ENCODE results near the gene CTNND2. TPM values are rescaled to one million over a fixed set of nuclear protein-coding genes. Genes with fewer than 3 reads are reported as not detected.
A peak's percentile ranks its signal among the peaks of the same experiment; 100 is the strongest.

Gene CTNND2
- total RNA-seq, 2 donors from 2014 or later = not detected

DNA sequence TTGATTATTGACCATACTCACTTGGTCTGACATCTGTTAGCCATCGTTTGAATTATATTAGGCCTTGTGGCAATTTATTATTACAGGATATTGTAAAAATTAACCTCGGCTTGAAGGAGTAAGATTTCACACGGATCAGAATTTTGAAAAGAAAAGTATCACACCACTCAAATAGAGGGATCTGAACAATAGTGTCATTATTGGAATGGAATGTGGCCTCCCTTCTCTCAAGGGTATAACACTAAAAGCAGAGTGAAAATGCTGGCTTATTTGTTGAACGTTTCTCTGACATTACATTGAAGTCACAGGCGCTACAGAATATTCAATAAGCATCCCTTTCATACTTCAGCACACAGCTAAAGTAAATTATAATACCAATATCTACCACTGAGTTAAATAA lies 509.3 kb downstream of the CTNND2 start:
- H3K36me3 Mint-ChIP-seq = no peaks in the 10 kb centered on the region
- no peak overlapping the region for H3K27ac Mint-ChIP-seq
- DNase-seq (ENCODE audit: low spot score in 2 of 2) = no peak
- ATAC-seq = no peak
- H3K9me3 Mint-ChIP-seq = no peaks in the 10 kb centered on the region

DNA sequence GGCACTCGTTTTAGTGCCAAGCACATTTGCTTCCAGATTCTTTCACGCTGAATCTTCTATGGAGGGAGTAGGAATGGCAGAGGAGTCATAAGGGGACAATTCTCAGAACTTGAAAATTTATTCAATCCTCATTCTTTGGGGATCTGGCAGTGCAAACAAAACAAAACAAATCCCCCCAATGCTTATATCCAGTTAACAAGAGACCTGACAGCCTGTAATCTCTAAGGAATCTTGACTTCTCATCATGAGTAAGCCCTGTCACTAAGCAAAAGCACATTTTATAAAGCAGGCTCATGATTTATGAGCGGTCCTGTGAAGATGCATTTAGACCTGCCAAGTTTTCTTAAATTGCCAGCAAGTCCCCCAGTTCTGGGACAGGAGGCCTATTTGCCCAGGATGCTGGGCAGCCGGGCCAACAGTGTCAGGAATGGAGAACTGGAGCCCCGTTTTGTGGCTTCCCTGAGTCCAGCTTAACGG lies 513.9 kb downstream of the CTNND2 start:
- DNase-seq (ENCODE audit: low spot score in 2 of 2) = no peak
- Mint-ChIP-seq H3K36me3 (no peaks in the 10 kb centered on the region), H3K27ac (no peak overlapping the region), H3K9me3 (no peaks in the 10 kb centered on the region)
- no peak for ATAC-seq

DNA sequence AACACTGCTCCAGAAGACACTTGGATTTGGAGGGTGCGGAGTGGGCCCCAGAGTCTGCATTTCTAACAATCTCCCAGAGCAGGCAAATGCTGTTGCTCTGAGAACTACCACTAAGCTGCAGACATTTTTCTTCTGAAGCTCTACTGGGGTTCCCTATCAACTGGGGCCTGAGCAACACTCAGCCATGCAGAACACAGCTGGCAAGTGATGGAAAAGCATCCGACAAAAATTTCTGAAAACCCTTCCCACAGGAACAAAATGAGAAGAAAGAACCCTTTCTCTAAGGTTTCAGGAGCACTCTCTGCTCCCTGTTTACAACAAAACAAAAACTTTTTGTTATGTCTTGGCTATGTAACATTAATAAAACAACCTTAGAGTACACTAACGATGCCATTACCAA lies 516.9 kb downstream of the CTNND2 start:
- ATAC-seq = no peak
- H3K9me3 Mint-ChIP-seq = no peaks in the 10 kb centered on the region
- no peak overlapping the region for H3K27ac Mint-ChIP-seq
- H3K36me3 Mint-ChIP-seq = peaks cover 6 to 8% of the 10 kb centered on the region in 2 donors
- no peak for DNase-seq (ENCODE audit: low spot score in 2 of 2)

DNA sequence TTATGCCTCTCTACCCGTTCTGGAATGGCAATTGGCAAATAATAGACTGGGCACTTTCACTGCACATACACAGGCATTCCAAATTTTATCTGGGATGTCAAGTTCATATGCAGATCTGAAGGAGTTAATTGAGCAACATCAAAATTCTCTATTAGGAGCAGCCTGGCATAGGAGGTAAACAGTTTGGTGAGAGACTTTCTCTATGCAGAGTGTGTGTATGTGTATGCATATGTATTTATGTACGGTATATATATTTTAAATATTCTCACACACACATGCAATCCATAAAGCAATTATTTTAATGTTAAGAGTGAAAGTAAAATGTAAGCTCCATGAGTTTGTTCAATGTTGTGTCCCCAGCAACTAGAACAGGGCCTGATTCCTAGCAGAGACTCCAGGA lies 517.8 kb downstream of the CTNND2 start:
- Mint-ChIP-seq H3K27ac (no peak overlapping the region), H3K36me3 (peaks cover 6 to 8% of the 10 kb centered on the region in 2 donors), H3K9me3 (no peaks in the 10 kb centered on the region)
- DNase-seq (ENCODE audit: low spot score in 2 of 2) (no peak), ATAC-seq (no peak)

DNA sequence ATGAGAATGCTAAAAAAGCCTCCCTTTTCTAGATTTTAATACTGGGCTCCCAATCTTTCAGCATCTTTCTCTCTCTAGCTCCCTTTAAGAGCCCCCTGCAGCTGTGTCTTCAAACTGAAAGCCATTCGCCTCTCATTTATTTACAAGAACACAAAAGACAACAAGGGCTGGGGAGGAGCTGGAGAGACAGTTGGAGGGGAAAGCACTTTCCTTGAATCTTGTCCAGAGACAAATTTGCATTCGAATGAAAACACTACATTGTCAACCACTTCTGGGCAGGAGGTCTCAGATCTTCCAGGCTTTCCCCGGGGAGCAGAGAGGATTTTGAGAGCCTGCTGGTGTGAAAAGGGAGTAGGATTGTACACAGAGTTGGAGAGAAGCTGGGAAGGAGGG lies 518.3 kb downstream of the CTNND2 start:
- Mint-ChIP-seq H3K9me3 (no peaks in the 10 kb centered on the region), H3K36me3 (peaks cover 6 to 8% of the 10 kb centered on the region in 2 donors), H3K27ac (no peak overlapping the region)
- DNase-seq (ENCODE audit: low spot score in 2 of 2) = no peak
- no peak for ATAC-seq

DNA sequence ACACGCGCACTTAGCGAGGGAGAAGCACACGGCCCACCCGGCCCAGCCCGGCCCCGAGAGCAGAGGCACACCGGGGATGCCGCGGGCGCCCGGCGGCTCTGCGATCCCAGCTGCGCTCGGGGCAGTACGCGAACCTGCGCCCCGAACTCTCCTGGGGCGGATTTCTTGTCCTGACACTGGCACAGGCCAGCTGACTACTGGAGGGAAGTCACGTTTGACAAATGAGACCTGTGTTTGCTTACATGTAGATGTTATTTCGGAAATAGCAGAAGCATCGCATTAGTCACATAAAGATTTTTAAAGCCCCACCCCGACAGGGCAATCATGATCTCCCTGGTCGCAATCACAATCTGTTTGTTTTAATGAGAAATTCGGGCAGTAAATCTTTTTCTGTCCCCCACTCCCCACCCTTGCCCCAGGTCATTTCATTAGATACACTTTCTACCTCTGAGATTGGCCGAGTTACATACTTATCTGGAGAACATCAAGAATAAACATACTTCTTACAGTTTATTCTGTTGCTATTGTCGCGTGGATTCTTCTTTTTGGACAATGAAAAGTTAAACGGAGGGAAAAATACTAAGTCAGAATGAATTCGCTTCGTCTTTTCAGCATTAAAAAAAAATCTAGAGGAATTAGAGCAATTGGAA lies 518.9 kb downstream of the CTNND2 start:
- Mint-ChIP-seq H3K27ac (no peak overlapping the region), H3K36me3 (peaks cover 6 to 8% of the 10 kb centered on the region in 2 donors), H3K9me3 (no peaks in the 10 kb centered on the region)
- DNase-seq (ENCODE audit: low spot score in 2 of 2) (no peak), ATAC-seq (no peak)

DNA sequence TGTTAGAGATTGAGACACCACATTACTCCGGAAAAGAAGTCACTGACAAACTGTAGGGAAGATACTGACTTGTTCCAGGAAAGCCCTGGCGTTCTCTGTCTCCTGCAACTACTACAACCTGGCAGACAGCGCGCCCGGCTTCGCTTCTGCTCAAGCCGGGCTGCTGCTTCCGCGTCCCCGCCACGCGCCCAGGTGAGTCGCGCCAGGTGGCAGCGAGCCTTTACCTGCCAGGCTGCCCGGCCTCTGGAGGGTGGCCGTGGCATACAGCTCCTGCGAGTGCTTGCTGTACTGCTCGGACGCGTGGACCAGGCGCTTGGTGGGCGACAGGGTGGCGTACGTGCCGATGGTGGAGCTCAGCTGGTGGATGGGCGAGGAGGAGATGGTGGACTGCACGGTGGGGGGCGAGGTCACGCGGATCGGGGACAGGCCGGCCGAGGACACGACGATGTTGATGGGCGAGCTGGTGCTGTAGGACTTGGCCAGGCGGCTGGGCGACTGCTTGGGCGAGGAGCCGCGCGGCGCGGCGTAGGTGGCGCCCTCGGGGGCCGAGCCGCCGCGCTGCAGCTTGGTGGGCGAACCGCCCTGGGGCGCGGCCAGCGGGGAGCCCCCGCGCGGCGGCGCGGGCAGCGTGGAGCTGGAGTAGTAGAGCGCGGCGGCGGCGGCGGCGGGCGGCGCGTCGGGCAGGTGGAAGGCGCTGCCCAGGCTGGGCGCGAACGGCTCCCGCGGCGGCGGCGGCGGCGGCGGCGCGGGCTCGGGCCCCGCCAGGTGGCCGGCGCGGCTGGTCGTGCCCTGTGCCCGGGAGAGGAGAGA lies 519.6 kb downstream of the CTNND2 start:
- peaks cover 6 to 8% of the 10 kb centered on the region in 2 donors for H3K36me3 Mint-ChIP-seq
- DNase-seq (ENCODE audit: low spot score in 2 of 2) (no peak), ATAC-seq (peak in 1 of 2 donors; percentile 51)
- H3K9me3 Mint-ChIP-seq = no peaks in the 10 kb centered on the region
- H3K27ac Mint-ChIP-seq = peak overlapping the region in 1 of 2 donors; percentile 6

DNA sequence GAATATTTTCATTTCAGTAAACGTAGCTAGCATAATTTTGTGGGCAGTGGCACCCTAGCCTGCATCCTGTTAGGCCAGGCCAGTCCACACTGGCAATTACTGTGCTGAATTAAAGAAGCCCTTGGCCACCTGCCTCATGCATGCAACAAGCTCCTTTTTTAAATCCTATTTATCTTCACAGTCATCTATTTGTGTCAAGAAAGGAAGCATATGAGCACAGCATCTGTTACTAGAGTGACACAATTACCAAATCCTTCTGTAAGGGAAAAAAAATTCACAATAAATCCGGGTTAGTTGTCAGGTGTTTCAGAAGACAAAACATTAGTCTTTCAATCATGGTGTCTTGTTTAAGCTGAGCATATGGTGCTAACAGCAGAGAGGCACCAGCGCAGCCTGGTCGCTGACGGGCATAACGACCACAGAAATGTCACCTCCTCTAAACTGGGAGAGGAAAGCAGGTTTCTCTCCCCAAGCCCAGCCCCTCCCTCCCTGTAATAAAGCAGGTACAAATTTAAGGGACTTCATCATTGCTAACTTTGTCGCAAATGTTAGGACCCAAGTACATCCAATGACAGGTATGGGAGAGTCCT lies 520.6 kb downstream of the CTNND2 start:
- no peaks in the 10 kb centered on the region for H3K9me3 Mint-ChIP-seq
- H3K36me3 Mint-ChIP-seq = peaks cover 6 to 8% of the 10 kb centered on the region in 2 donors
- ATAC-seq (no peak), DNase-seq (ENCODE audit: low spot score in 2 of 2) (no peak)
- H3K27ac Mint-ChIP-seq = no peak overlapping the region

DNA sequence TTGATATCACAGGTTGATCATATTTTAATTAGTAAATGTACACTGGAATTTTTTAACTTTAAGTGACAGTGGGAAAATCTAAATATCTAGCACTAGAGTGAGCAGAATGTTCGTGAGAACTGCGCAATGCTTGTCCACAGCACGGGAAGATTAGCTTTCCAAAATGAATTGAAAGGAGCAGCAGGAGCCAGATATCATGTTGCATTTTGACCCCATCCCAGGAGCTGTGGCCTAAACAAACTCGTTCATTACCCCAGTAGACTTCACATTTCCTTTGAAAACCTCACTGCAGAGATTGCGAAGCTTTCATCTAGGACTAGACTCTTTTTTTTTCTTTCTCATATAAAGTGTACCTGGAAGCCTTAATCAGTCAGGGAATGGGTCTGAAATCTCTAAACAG lies 525.8 kb downstream of the CTNND2 start:
- Mint-ChIP-seq H3K36me3 (peaks cover 0 to 6% of the 10 kb centered on the region in 2 donors), H3K27ac (no peak overlapping the region), H3K9me3 (peaks cover 0 to 5% of the 10 kb centered on the region in 2 donors)
- ATAC-seq = no peak
- DNase-seq (ENCODE audit: low spot score in 2 of 2) = no peak

DNA sequence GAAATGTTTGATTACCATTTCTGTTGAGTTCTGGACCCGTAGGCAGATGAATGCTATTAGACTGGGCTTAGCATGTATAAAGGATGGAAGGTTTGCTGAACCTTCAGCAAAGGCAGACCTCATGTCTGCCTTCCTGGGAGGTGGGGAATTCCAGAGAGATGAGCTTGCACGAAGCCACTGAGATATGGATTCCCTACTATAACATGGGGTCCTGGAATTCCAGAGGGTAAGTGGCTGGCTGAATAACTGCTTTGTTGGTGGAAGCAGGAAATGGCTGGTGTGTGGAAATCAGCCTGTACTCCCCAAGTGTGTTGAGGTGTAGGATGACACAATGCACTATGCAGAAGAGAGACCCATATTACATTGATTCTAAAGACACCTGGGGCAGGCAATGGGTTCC lies 526.4 kb downstream of the CTNND2 start:
- DNase-seq (ENCODE audit: low spot score in 2 of 2) (no peak), ATAC-seq (no peak)
- peaks cover 0 to 6% of the 10 kb centered on the region in 2 donors for H3K36me3 Mint-ChIP-seq
- H3K27ac Mint-ChIP-seq = no peak overlapping the region
- H3K9me3 Mint-ChIP-seq = peaks cover 0 to 5% of the 10 kb centered on the region in 2 donors

DNA sequence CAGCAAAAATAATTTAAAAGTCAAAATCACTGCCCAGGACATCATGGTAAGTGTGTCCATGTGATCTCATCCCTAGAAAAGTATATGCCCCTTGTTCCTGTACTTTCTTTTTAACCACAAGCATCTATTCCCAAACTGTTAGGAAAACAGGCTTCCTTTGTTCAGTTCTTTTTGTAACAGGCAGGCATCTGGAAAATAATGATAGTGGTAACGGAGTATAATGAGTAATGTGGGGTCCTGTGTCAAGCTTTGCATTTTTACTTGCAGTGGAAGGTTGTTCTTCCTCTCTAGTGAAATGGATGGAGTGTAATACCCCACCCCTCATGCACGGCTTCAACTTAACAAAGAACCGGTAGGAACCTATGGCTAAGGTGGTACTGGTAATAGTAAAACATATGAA lies 532.1 kb downstream of the CTNND2 start:
- no peak for DNase-seq (ENCODE audit: low spot score in 2 of 2)
- Mint-ChIP-seq H3K9me3 (no peaks in the 10 kb centered on the region), H3K27ac (no peak overlapping the region), H3K36me3 (no peaks in the 10 kb centered on the region)
- ATAC-seq = no peak

DNA sequence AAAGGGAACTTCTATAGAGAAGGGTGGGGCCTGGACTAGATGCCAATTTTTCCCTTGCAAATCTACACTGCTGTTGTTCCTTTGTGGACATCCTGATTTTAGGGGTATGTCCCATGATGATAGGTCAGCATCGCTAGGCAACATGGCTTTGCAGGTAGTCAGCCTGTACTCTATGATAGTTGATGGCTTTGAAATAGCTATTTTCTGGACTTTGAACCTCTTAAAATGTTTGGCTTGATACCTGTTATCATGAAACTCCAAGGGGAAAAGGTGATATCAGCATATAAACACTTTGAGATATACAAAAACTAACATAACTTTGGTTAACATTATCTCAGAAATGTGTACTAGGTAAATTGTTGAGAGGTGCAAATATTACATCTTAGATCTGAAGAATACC lies 533.2 kb downstream of the CTNND2 start:
- ATAC-seq (no peak), DNase-seq (ENCODE audit: low spot score in 2 of 2) (no peak)
- Mint-ChIP-seq H3K36me3 (no peaks in the 10 kb centered on the region), H3K27ac (no peak overlapping the region), H3K9me3 (no peaks in the 10 kb centered on the region)

DNA sequence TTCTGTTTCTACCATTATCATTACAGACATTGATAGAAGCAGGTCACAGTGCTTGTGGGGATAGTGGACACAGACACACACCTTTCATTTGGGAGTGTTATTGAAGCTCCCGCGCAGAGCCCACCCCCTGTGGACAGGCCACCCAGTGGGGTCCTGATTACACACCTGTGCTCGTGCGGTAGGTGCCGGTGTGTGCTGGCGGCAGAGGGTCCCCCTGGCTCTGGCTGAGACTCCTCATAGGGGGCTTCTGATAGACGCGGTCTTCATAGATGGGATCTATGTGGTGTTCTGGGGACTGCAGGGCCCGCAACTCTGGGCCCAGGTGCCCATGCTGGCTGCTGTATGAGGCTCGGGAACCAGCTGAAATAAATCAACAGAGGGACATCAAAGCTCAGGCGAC lies 539.7 kb downstream of the CTNND2 start:
- no peaks in the 10 kb centered on the region for H3K9me3 Mint-ChIP-seq
- DNase-seq (ENCODE audit: low spot score in 2 of 2) (no peak), ATAC-seq (no peak)
- H3K27ac Mint-ChIP-seq = no peak overlapping the region
- H3K36me3 Mint-ChIP-seq = no peaks in the 10 kb centered on the region

DNA sequence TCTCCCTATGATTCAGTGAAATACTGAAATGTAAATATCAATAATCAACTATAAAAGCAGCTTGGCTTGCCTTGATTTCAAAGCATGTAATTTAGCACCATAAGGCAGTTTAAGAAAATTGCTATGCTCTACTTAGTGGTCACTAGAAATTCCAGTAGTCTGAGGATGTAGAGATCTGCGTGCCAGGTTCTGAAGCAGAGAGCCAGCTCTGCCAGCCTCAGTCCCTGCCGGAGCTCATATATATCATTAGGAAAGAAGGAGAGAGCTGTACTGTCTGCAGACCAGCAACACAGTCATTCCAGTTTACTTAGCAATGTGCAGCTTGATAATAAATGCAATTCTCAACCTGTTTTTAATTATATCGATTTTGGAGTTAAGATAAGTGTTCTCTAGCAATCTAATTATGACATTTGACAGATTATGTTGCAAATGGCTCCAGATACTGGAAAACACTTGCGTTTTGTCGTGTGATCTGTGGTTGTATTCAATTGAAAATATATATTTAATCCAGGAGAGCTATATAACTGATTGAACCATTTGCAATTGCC lies 540.5 kb downstream of the CTNND2 start:
- H3K36me3 Mint-ChIP-seq = no peaks in the 10 kb centered on the region
- no peak for DNase-seq (ENCODE audit: low spot score in 2 of 2)
- H3K9me3 Mint-ChIP-seq = no peaks in the 10 kb centered on the region
- ATAC-seq = no peak
- no peak overlapping the region for H3K27ac Mint-ChIP-seq

DNA sequence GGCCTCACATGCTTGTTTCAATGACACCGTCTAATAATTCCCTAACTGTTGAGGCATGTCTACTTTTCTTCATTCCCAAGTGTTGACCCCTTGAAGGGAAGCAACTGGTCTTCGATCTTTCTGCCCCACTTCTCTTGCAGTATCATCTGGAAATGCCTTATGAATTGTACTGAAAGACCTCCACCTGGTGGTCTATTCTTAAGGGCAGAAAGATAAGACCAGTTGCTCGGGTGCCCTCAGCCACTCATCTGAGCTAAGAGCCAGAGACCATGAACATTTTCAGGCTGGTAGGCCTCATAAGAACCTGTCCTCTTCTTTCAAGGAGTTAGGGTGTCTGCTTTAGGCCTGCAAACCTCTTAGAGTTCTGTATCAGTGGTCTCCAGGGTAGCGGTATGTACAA lies 542.5 kb downstream of the CTNND2 start:
- Mint-ChIP-seq H3K36me3 (no peaks in the 10 kb centered on the region), H3K27ac (no peak overlapping the region), H3K9me3 (peaks cover 0 to 7% of the 10 kb centered on the region in 2 donors)
- ATAC-seq (no peak), DNase-seq (ENCODE audit: low spot score in 2 of 2) (no peak)

DNA sequence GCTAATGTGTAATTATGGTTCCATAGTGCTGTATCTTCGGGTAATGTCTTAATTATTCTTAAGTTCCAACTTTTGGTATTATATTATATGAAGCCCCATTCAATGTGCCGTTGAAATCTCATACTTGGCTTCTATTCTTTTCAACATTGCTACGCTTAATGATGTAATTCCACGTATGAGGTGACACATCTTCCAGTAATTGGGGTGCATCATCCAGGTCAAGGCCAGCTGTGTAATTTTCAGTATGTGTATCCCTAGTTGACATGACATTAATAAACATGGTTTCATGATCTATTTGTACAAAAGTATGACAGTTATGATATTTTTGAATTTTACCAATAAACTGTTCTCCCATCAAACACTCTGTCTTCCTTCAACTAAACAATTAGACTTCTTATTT lies 546.3 kb downstream of the CTNND2 start:
- DNase-seq (ENCODE audit: low spot score in 2 of 2) = no peak
- Mint-ChIP-seq H3K27ac (no peak overlapping the region), H3K36me3 (no peaks in the 10 kb centered on the region), H3K9me3 (peaks cover 0 to 12% of the 10 kb centered on the region in 2 donors)
- ATAC-seq = no peak

DNA sequence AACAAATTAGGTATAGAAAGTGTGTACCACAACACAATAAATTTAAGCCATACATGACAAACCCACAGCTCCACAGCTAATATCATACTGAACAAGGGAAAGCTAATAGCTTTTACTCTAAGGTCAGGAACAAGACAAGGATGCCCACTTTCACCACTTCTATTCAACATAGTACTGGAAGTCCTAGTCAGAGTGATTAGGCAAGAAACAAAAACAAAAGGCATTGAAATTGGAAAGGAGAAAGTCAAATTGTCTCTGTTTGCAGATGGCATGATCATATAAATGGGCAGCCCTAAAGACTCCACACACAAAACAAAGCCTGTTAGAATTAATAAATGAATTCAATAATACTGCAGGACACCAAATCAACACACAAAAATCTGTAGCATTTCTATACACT lies 548.8 kb downstream of the CTNND2 start:
- H3K9me3 Mint-ChIP-seq = peaks cover 0 to 12% of the 10 kb centered on the region in 2 donors
- DNase-seq (ENCODE audit: low spot score in 2 of 2) (no peak), ATAC-seq (no peak)
- H3K36me3 Mint-ChIP-seq = no peaks in the 10 kb centered on the region
- H3K27ac Mint-ChIP-seq = no peak overlapping the region
